ENCODE results near the gene PCGF3.
"Not testable (repeated sequence)": the region's sequence is repeated elsewhere in the genome, so short reads cannot be mapped to it uniquely, and the experiment has no call there.

Gene PCGF3

GRCh38 chr4:669806-670559 is 35.6 kb upstream of the PCGF3 start:
- DNase-seq = not testable (repeated sequence)

- DNase-seq = no peak
These were observed 33.9 kb upstream of the PCGF3 start for GRCh38 chr4:671769-672168.

- no peak for DNase-seq
These were observed 32.1 kb upstream of the PCGF3 start for GRCh38 chr4:673349-674091.

- peak; percentile 97 for DNase-seq
These were observed 31.2 kb upstream of the PCGF3 start, which contains the start of the genes ATP5ME and MYL5 for GRCh38 chr4:674172-675035. Gene ATP5ME, minus strand, starts transcription at chr4:674276. Its CDS starts 29 bp downstream, at chr4:674247. Gene MYL5, plus strand, starts transcription at chr4:674542. Its CDS starts 3,485 bp downstream, at chr4:678027.

GRCh38 chr4:675036-675882 is 30.4 kb upstream of the PCGF3 start:
- DNase-seq = no peak

- no peak for DNase-seq
These were observed 29.4 kb upstream of the PCGF3 start for GRCh38 chr4:675980-676870.

GRCh38 chr4:676871-677235 is 28.8 kb upstream of the PCGF3 start:
- DNase-seq = no peak

- no peak for DNase-seq
These were observed 28.0 kb upstream of the PCGF3 start for GRCh38 chr4:677431-678293.

- DNase-seq = no peak
These were observed 27.1 kb upstream of the PCGF3 start for GRCh38 chr4:678331-679103.

GRCh38 chr4:679104-679481 is 26.5 kb upstream of the PCGF3 start:
- no peak for DNase-seq

- no peak for DNase-seq
These were observed 26.0 kb upstream of the PCGF3 start for GRCh38 chr4:679629-680028.

- DNase-seq = no peak
These were observed 25.5 kb upstream of the PCGF3 start for GRCh38 chr4:680091-680490.

- DNase-seq = no peak
These were observed 25.1 kb upstream of the PCGF3 start for GRCh38 chr4:680551-680927.

- DNase-seq = no peak
These were observed 24.5 kb upstream of the PCGF3 start for GRCh38 chr4:680928-681645.

- no peak for DNase-seq
These were observed 23.7 kb upstream of the PCGF3 start for GRCh38 chr4:681736-682451.

GRCh38 chr4:682490-683172 is 23.0 kb upstream of the PCGF3 start:
- no peak for DNase-seq

- DNase-seq = no peak
These were observed 22.3 kb upstream of the PCGF3 start for GRCh38 chr4:683247-683897.

All from T1000 (cell line).